GM12891 (cell line): ENCODE measurements around the gene KREMEN1.

Source experiments
- DNase-seq: peaks from one replicate; pipeline ENCODE4 v3.0.0; 2011; ENCODE audit warnings: low spot score; ENCODE audit not compliant: insufficient read length
- FAIRE-seq: peaks from 2 replicates; lab custom pipeline; 2011; peaks lifted over from hg19 to GRCh38; lab: Jason Lieb, UNC
- PAX5 ChIP-seq: IDR thresholded peaks from 2 replicates; pipeline ENCODE4 v1.6.1; 2011; ENCODE audit warnings: low read length, moderate library complexity, mild to moderate bottlenecking; ENCODE audit not compliant: insufficient read depth, severe bottlenecking
- POLR2A ChIP-seq: IDR thresholded peaks from 2 replicates; pipeline ENCODE4 v1.6.1; 2011; ENCODE audit warnings: low read depth, low read length, control low read depth
- POLR2AphosphoS5 ChIP-seq: IDR thresholded peaks from 2 replicates; pipeline ENCODE4 v1.6.1; 2011; ENCODE audit warnings: low read depth, low read length, control low read depth
- POU2F2 ChIP-seq: IDR thresholded peaks from 2 replicates; pipeline ENCODE4 v1.6.1; 2011; ENCODE audit warnings: low read depth, mild to moderate bottlenecking, control low read depth, low read length, moderate library complexity
- SPI1 ChIP-seq: IDR thresholded peaks from 2 replicates; pipeline ENCODE4 v1.6.1; 2011; ENCODE audit warnings: low read depth, low read length, control low read depth
- TAF1 ChIP-seq: IDR thresholded peaks from 2 replicates; pipeline ENCODE4 v1.6.1; 2011; ENCODE audit warnings: low read depth, low read length, control low read depth

KREMEN1 gene

DNA sequence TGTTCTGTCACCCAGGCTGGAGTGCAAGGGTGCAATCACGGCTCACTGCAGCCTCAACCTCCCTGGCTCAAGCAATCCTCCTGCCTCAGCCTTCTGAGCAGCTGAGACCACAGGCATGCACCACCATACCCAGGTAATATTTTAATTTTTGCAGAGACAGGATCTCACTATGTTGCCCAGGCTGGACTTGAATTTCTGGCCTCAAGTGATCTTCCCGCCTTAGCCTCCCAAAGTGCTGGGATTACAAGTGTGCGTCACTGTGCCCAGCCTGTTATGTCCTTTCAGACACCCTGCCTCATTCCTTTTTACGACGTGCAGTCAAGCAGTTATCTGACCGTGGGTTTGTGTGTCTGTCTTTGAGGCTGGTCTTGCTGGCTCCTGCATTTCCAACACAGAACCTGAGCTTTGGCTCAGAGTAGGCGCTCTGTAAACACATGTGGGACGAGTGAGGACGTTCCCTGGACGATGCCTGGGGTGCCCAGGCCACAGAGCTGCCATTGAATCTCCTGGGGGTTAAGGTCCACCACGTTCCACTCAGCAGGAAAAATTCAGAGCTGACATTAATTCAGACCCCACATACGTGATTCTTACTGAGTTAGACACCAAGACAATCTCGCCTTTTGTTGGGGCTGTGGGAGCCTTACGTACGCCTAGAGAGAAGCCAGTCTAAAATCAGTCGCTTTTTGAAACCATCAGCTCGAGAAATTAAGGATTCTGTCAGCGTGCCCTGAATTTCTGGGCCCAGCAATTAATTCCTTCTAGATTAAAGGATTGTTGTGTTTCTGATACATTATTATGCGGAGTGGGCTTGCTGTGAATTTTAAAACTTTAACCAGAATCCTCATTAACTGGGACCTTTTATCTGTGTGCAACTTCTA, 111.4 kb downstream of the KREMEN1 start:
- DNase-seq (no peak), FAIRE-seq (no peak)
- TF ChIP-seq SPI1: no peak
- no peak for TF ChIP-seq TAF1
- TF ChIP-seq POU2F2: no peak
- no peak for TF ChIP-seq PAX5
- TF ChIP-seq POLR2A: no peak
- no peak for TF ChIP-seq POLR2AphosphoS5

- TF ChIP-seq TAF1: no peak
- DNase-seq (no peak), FAIRE-seq (no peak)
Measured at GRCh38 chr22:29184849-29185490, 112.1 kb downstream of the KREMEN1 start.

DNA sequence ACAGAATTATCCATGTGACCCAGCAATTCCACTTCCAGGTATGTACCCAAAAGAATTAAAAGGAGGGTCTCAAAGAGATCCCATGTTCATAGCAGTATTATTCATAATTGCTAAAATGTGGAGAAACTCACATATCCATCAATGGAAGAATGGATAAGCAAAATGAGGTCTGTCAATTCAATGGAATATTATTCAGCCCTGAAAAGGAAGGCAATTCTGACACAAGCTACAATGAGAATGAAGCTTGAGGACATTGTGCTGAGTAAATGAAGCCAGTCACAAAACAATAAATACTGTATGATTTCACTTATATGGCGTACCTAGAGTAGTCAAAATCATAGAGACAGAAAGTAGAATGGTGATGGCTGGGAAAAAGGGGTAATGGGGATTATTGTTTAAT, 113.5 kb downstream of the KREMEN1 start:
- no peak for DNase-seq
- FAIRE-seq: no peak
- no peak for TF ChIP-seq POU2F2
- no peak for TF ChIP-seq TAF1
- TF ChIP-seq POLR2AphosphoS5: no peak
- TF ChIP-seq PAX5: no peak
- TF ChIP-seq POLR2A: no peak
- TF ChIP-seq SPI1: no peak

DNA sequence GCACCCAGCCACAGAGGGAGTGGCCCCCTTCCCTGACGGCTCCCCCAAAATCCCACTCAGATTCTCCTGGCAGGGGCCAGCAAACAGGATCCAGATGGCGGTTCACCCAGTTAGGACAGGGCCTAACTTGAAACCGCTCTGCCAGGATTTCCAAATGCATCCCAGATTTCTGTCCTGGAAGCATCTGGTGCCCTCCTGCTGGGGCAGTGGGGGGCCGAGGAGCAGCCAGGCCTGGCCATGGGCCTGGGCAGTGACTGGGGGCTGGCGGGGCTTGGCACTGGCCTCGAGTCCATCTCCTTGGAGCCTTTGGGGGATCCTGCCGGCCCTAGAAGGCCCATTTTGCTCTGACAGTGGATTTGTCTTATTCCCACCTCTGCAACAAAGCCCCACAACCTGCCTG, 115.0 kb downstream of the KREMEN1 start:
- DNase-seq (no peak), FAIRE-seq (no peak)
- TF ChIP-seq PAX5: no peak
- no peak for TF ChIP-seq POLR2AphosphoS5
- TF ChIP-seq TAF1: no peak
- no peak for TF ChIP-seq SPI1
- no peak for TF ChIP-seq POU2F2
- TF ChIP-seq POLR2A: no peak

DNA sequence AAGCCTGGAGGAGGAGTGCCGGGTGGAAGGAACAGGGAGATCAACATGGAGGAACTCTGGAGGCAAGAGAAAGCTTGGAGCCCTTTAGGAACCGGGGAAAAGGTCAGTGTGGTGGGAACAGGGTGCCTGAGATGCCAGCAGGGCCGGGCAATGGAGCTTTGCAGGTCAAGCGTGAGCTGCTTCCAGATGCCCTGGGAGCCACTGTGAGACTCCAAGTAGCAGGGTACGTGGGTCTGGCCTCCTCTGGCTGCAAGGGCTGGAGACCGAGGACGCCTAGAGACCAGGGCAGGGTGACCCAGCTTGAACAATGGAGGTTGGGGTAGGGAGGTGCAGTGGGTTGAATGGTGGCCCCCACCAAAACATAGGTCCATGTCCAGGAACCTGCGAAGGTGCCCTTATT, 117.2 kb downstream of the KREMEN1 start:
- DNase-seq: no peak
- no peak for FAIRE-seq
- no peak for TF ChIP-seq POLR2AphosphoS5
- no peak for TF ChIP-seq SPI1
- TF ChIP-seq PAX5: no peak
- TF ChIP-seq TAF1: no peak
- TF ChIP-seq POU2F2: no peak
- no peak for TF ChIP-seq POLR2A

- FAIRE-seq (no peak), DNase-seq (no peak)
- no peak for TF ChIP-seq POLR2A
- no peak for TF ChIP-seq SPI1
- no peak for TF ChIP-seq POLR2AphosphoS5
- no peak for TF ChIP-seq PAX5
- no peak for TF ChIP-seq TAF1
- TF ChIP-seq POU2F2: no peak
Measured at GRCh38 chr22:29190918-29191317, 118.1 kb downstream of the KREMEN1 start.

- DNase-seq (no peak), FAIRE-seq (no peak)
- no peak for TF ChIP-seq SPI1
Measured at GRCh38 chr22:29193021-29193420, 120.2 kb downstream of the KREMEN1 start.

- TF ChIP-seq SPI1: no peak
- no peak for TF ChIP-seq TAF1
Measured at GRCh38 chr22:29194184-29194583, 121.3 kb downstream of the KREMEN1 start.

DNA sequence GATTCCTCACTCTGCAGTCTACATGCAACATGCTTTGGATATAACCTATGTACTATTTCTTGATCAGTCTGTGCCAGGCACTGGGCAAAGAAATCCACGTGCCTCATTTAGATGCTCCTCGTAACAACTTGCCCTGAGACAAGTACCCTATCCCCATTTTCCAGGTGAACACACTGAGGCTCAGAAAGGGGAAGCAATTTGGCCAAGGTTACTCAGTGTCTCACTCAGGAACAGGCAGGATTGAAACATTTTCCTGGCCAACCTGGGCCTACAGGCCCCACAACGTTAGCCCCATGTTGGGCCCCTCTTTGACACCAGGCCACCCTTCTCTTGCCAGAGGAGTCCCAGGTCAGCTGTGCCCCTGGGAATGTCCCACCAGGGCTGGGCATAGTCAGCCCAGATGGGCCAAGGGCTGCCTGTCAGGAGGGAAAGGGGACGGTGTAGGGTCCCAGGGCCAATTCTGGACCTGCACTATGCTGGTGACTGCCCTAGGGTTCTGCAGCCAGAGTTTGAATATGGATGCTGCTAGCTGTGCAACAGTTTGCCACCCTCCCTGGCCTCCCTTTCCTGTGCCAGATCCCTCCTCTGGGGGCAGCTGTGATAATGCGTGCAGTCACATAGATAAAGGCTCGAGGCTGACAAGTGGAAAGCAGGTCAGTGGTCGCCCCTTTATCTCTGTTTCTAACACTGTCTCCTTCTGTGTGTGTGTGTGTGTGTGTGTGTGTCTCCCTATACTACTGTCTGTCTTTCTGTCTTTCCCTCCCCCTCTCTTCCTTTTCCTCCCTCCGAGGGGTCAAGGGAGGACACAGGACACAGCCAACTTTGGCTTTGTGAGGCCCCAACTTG, 122.5 kb downstream of the KREMEN1 start:
- no peak for TF ChIP-seq POU2F2
- TF ChIP-seq PAX5: no peak
- TF ChIP-seq POLR2A: no peak
- no peak for TF ChIP-seq TAF1
- TF ChIP-seq SPI1: no peak
- no peak for TF ChIP-seq POLR2AphosphoS5
- DNase-seq: no peak
- no peak for FAIRE-seq

More at GRCh38 chr22:29194184-29194583, 121.3 kb downstream of the KREMEN1 start:
- no peak for FAIRE-seq
- no peak for DNase-seq

DNA sequence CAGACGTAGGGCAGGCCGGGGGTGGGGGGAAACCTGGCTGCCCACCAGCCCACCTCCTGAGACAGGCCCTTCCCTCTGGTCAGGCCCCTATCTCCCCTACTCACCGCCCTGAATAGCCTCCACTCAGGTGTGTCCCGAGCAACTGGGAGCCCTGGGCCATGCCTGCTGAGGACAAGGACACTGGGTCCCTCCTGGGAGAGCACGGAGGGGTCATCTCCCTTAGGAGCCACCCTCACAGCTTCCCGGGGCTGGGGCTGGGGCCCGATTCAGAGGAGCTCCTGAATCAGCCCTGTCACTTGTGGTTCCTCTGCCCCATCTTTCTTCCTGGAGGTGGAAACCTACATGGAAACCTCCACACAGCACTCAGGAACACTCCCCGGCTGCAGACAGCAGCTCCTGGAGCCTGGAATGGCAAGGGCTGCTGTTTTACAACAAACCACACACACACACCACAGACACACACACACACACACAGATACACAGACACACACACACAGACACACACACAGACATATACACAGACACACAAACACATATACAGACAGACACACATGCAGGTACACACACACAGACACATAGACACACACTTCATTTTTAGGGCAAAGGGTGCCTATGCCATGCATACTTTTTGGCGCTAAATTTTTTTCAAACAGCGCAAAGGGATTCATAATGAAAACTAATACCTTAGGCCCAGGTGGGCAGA, 123.3 kb downstream of the KREMEN1 start:
- DNase-seq (no peak), FAIRE-seq (peak; percentile 35)
- TF ChIP-seq POLR2A (no peak), TAF1 (no peak), PAX5 (no peak), POLR2AphosphoS5 (no peak), POU2F2 (no peak), SPI1 (no peak)
